Fibroblast of skin of right biceps (primary cell): ENCODE data around the gene CHRNA9.

Source experiments
- DNase-seq: peaks from one replicate; pipeline ENCODE4 v3.0.0-alpha.2; 2013

The CHRNA9 gene

DNA sequence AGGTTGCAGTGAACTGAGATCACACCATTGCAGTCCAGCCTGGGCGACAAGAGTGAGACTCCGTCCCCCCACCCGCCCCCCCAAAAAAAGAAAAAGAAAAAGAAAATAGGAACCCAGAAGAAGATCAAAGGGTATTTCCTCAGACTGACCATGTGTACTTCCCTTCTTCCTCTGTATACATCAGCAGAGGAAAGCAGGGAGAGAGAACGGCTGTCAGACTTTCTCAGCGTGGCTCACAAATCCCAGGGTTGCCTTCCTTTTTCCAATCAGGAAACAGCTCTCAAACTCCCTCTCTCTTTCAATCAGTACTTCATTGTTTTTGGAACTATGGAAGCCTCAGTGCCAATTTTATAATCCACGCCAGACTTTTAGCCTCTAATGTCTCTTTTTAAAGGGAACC lies 59.1 kb downstream of the CHRNA9 start:
- DNase-seq, result no peak

DNA sequence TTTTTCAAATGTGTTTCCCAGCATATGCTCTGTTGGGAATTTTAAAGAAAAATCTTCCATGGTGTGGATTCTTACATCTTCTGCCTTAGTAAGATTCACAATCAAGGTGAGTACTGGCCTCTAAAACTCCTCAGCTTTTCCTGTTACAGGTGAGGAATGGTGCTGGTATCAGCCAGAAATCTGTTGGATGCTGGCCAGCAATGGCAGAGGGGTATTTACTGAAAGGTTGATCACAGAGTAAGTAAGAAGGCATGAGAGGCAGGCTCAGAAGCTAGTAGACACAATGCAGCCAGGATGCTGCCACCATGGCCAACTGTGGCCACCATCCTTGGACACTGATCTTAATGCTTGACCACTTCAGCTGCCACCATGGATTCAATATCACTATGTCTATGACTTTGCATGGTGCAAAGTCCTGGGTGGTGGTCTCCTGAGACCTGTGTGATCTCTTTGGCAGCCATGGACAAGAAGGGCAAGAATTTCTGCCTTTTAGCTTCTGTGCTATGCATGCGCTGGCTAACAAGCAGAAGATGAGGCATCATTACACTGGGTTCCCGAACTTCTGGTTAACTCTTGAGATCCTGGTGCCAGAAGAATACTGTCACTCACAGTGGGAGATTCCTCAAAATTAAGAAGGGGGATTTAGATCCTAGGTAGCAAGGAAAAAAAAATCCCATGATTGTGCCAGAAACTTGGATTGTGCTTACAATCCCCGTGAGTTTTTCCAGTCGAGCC lies 60.2 kb downstream of the CHRNA9 start:
- DNase-seq, result no peak

DNA sequence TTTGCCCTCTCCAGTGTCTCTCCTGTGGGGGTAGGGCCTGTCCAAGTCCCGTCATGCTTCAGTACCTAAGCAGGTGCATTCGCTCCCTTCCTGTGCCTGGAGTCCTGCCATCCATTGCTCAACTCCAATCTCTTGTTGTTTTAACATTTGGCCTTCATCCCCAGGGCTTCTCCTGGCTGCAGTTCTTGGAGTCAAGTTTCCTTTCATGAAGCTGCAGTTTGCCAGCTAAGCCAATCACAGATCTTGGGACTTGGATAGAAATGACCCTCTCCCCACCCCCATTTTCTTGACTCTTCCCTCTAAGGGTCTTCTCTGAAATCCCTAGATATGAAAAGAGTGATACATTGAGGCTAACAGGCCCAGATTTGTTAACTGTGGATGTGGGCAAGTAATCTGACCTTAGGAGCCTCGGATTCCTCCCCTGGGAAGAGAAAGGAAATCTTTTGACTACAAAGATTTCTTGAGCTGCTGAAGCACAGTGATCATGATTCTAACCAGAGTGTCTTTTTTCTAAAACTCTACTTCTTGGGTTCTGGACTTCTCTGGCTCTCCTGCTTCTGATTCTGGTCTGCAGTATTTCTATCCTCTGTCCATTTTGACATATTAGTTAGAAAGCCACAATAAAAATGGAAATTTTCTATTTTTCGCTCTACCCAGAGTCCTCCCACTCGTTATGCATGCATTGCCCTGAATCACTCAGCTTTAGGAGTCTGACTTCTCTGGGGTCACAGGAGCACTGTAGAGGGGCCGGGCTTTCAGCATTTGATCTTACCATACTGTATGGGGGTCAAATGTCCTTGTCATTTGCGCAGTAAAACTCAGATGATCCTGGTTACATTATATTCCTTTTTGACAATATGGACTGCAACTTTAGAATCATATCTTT lies 61.0 kb downstream of the CHRNA9 start:
- no peak for DNase-seq

DNA sequence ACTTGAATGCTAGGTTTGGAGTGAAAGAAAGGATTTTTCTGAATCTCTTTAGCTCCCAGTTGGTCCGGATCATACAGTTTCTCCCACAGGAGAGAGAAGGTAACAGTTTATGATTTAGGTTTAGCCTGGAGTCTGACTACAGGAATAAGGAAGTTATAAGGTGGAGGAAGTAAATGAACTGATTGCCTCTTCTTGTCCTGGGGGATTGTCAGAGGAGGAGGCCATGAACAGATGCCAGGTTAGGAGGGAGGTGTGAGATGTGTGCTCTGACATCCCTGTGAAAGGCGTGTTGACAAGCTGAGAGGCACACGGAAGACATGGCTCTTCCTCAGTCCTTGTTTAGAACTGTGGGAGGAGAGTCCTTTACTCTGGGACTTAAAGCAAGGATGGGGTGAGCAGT lies 64.4 kb downstream of the CHRNA9 start:
- DNase-seq, result no peak

DNA sequence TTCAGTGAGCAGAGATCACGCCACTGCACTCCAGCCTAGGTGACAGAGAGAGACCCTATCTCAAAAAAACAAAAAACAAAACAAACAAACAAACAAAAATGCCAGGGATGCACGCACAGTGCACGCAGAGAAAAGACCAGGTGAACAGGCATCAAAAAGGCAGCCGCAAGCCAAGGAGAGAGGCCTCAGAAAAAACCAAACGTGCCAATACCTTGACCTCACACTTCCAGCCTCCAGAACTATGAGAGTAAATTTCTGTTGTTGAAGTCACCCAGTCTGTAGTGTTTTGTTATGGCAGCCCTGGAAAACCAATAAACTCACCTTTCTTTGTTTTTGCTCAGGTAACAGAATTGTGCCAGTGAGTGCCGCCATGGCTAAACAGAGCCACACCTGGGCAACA lies 66.0 kb downstream of the CHRNA9 start:
- DNase-seq, result no peak

DNA sequence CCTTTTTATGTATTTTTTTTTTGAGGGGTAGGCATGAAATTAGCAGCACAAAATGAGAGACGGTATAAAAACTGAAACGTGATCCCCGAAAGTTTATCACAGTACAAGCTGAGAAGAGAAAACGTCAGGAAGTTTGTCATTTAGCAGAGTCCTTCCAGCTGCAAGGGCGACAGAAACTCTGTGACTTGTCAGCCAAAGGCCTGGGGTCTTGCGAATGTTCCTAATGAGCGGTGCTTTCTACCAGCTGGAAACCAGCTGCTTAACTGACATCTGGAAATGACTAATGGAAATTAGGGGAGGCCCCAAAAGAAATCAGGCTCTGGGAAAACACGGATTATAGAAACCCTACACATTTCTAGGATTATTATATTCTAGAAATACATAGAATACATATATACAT lies 66.5 kb downstream of the CHRNA9 start:
- DNase-seq, result no peak

DNA sequence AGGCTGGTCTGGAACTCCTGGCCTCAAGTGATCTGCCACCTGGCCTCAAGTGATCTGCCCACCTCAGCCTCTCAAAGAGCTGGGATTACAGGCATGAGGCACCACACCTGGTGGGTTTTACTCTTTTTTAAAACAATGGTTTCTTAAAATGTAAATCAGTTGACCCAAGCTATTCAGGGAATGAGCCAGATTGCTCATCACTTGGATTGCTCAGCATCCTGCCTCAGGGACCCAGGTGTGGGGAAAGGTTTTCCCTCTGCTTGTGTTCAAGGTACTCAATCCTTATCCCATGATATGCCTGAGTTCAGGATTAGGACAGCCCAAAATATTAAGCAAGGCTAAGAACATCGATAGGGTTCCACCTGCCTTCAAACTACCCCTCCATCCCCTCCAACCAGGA lies 67.4 kb downstream of the CHRNA9 start:
- DNase-seq, result no peak

DNA sequence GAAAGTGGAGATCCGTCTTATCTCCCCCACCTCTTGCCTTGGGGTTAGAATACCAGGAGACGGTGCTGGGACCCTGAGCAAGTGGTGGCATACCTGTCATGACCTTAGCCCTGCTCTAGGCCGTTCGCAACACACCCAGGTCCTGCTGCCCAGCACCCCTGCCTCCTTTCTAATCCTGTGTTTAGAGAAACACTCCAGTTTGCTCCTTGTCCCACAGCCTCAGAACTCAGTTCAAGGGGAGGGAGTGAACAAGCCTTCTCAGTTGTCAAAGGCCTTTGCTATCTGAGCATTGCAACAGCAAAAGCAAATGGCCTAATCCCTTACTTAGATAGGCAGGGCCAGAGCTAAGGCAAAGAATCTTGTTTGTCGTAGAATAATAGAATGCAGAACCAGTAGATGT lies 67.9 kb downstream of the CHRNA9 start:
- no peak for DNase-seq
